ENCODE measurements around the gene MRPS10.
A peak's percentile ranks its signal among the peaks of the same experiment; 100 is the strongest.

MRPS10 gene

DNA sequence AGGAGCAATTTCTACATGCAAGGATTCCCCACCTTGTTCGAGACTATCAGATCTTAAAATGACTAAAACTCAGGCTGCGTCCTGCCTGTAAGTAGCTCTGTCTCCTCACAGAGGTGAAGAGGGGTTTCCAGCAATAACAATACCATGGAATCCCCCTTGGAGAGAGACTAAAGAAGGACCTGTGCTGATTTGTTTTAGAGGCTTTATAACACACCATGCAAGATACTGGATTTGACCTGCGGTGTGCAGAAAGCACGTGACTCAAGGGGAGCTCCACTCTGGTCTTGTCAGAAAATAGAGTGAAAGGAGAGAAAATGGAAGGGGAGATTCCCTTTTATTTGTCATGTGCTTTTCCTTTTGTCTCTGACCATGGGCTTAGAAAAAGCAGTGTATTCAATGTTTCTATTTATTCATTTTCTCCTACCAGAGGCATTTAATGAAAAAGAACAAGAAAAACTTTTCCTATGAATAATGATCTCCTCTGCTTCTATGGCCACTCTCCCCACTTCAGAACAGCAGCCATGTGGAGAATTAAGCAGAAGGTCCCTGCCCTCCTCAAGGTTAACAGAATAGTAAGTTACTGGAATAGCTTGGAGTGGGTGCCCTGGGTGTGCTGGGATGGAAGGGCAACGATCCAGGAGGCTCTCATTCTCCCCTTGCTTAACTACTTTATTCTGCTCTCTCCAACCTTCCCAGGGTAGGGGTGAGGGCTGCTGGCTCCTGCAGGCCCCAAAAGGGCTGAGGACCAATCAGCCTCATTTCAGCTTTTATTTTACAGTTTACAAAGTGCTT lies 19.2 kb upstream of the MRPS10 start:
- Histone ChIP-seq H3K9me3 (ENCODE audit: control insufficient read depth, low read length) (no peaks in the 10 kb centered on the region), H3K36me3 (ENCODE audit: control insufficient read depth, insufficient read depth, low read length, severe bottlenecking) (peaks cover 4% of the 10 kb centered on the region), H3K9ac (ENCODE audit: low read length) (no peak overlapping the region), H3K27me3 (replicated peaks; ENCODE audit: control insufficient read depth, insufficient read depth, low read length) (no peaks in the 10 kb centered on the region), H3K4me1 (ENCODE audit: control insufficient read depth, insufficient read depth, low read length) (peaks cover 32% of the 10 kb centered on the region), H3K4me3 (ENCODE audit: low read length) (no peak overlapping the region)
- no peak for DNase-seq (ENCODE audit: low read depth)

DNA sequence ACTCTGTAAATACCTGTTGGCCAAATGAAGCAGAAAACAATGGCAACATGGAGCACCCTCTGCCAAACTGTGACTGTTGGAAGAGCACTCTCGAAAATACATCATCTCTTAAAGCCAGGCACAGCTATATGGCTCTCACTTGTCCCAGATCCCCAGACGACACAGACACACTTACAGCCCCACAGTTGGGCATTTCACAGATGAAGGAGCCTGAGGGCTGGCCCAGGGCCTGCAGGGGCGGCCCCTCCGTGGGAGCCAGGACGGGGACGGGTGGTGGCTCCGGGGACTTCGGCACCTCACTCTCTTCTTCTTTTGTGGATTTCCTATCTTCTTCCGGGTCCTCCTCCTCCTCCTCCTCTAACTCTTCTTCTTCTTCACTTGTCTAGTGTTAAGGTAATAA lies 18.4 kb upstream of the MRPS10 start:
- no peak for DNase-seq (ENCODE audit: low read depth)

DNA sequence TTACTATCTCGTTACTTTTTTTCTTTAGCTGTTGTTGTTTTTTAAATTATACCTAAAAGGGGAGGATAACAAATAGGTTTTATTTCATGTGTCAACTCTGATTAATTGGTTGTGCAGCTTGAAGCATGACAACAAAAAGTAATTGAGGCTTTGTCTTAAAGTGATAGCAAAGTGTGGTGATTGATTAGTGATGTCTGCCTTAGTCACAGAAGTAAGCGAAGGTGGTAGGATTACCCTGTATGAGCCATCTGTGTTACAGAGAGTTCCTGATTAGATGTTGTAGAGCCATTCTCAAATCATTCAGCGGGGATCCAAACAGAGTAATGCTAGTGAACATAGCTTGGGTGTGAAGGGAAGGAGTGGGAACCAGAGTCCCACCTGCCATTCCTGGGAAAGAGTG lies 14.4 kb upstream of the MRPS10 start:
- H3K9ac ChIP-seq (ENCODE audit: low read length), result no peak overlapping the region
- peaks cover 4% of the 10 kb centered on the region for H3K36me3 ChIP-seq (ENCODE audit: control insufficient read depth, insufficient read depth, low read length, severe bottlenecking)
- no peak overlapping the region for H3K4me3 ChIP-seq (ENCODE audit: low read length)
- no peak for DNase-seq (ENCODE audit: low read depth)
- no peaks in the 10 kb centered on the region for H3K9me3 ChIP-seq (ENCODE audit: control insufficient read depth, low read length)
- peaks cover 8% of the 10 kb centered on the region for H3K4me1 ChIP-seq (ENCODE audit: control insufficient read depth, insufficient read depth, low read length)
- H3K27me3 ChIP-seq (replicated peaks; ENCODE audit: control insufficient read depth, insufficient read depth, low read length), result no peaks in the 10 kb centered on the region

More for the DNA sequence above, 18.4 kb upstream of the MRPS10 start:
- Histone ChIP-seq H3K9me3 (ENCODE audit: control insufficient read depth, low read length) (no peaks in the 10 kb centered on the region), H3K4me1 (ENCODE audit: control insufficient read depth, insufficient read depth, low read length) (peaks cover 32% of the 10 kb centered on the region), H3K9ac (ENCODE audit: low read length) (no peak overlapping the region), H3K27me3 (replicated peaks; ENCODE audit: control insufficient read depth, insufficient read depth, low read length) (no peaks in the 10 kb centered on the region), H3K36me3 (ENCODE audit: control insufficient read depth, insufficient read depth, low read length, severe bottlenecking) (peaks cover 4% of the 10 kb centered on the region), H3K4me3 (ENCODE audit: low read length) (no peak overlapping the region)

DNA sequence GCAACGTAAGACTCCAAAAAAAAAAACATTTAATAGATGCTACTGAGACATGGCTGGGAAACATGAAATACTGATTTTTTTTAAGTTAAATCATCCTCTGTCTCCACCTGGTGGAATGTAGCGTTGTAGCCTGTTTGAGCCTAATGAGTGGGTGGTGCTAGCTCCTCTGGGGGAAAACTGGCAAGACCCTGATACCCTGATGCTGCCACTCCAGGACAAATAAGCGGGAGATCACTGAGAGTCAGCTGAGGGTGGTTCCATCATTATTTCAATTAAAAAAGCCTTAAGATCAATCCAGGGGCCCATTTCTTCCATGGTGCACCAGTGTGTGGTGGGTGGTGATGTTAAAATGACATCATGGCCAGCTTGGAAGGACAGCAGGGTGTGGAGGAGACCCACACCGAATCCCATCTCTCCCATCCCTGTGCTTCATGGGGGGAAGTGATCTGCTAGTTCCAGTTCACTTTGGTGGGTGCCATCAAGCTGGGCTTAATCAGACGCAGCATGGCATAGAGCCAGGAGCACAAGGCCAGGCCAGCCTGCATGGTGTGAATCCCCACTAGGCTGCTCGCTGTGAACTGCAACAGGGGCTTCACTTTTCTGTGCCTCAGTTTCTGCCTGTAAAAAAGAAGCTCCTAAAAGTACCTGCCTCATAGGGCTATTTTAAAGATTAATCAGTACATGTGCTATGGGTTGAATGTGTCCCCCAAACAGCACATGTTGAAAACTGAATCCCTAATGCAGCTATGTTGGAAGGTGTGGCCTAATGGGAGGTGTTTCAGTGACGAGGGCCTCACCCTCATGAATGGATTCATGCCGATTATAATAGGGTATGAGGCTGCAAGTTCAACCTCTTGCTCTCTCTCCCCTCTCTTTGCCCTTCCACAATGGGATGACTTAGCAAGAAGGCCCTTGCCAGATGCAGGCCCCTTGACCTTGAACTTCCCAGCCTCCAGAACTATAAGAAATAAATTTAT lies 13.0 kb upstream of the MRPS10 start:
- Histone ChIP-seq H3K9ac (ENCODE audit: low read length) (no peak overlapping the region), H3K4me1 (ENCODE audit: control insufficient read depth, insufficient read depth, low read length) (peaks cover 16% of the 10 kb centered on the region), H3K4me3 (ENCODE audit: low read length) (no peak overlapping the region), H3K27me3 (replicated peaks; ENCODE audit: control insufficient read depth, insufficient read depth, low read length) (no peaks in the 10 kb centered on the region), H3K36me3 (ENCODE audit: control insufficient read depth, insufficient read depth, low read length, severe bottlenecking) (peaks cover 1% of the 10 kb centered on the region), H3K9me3 (ENCODE audit: control insufficient read depth, low read length) (no peaks in the 10 kb centered on the region)
- no peak for DNase-seq (ENCODE audit: low read depth)

DNA sequence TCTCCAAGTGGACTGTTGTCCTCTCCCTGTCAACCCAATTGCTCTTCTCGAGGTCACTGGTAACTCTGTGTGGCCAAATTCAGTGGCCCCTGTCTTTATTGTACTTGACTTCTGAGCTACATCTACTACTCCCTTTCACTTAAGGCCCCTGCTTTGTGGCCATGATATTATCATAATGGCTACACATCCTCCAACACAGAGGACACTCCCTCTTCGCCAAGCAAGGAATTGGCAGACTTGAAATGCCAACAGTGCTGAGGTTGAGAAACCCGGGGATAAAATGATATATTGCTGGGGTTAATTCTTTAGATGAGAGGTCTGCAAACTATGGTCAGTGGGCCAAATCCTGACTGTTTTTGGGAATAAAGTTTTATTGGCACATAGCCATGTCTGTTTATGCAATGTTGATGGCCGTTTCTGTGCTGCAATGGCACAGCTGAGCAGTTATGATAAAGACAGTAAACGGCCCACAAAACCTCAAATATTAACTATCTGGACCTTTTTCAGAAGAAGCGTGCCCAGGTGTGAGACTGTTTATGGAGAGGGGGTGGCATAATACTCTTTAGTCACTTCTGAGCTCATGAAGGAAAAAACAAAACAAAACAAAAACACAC lies 12.0 kb upstream of the MRPS10 start:
- no peak overlapping the region for H3K9ac ChIP-seq (ENCODE audit: low read length)
- no peaks in the 10 kb centered on the region for H3K27me3 ChIP-seq (replicated peaks; ENCODE audit: control insufficient read depth, insufficient read depth, low read length)
- no peaks in the 10 kb centered on the region for H3K9me3 ChIP-seq (ENCODE audit: control insufficient read depth, low read length)
- no peak for DNase-seq (ENCODE audit: low read depth)
- peaks cover 19% of the 10 kb centered on the region for H3K4me1 ChIP-seq (ENCODE audit: control insufficient read depth, insufficient read depth, low read length)
- H3K36me3 ChIP-seq (ENCODE audit: control insufficient read depth, insufficient read depth, low read length, severe bottlenecking), result no peaks in the 10 kb centered on the region
- no peak overlapping the region for H3K4me3 ChIP-seq (ENCODE audit: low read length)

DNA sequence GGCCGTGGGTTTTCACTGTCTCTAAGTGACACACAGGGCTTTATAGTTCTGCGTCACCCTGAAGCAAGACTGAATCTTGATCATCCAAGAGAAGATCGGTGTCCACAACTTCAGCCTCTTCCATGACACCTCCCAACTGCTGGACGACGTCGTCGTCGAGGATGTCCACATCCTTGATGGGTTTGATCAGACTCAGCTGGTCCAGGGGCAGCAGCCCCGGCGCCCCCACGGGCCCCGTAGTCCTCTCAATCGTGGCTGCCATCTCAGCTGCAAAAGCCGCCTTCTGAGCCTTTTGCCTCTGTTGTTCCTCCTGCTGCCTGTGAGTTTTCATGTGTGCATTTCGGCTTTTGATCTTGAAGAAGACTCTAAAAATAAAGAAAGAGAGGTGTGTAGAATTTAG lies 10.6 kb upstream of the MRPS10 start:
- no peaks in the 10 kb centered on the region for H3K36me3 ChIP-seq (ENCODE audit: control insufficient read depth, insufficient read depth, low read length, severe bottlenecking)
- no peaks in the 10 kb centered on the region for H3K9me3 ChIP-seq (ENCODE audit: control insufficient read depth, low read length)
- DNase-seq (ENCODE audit: low read depth), result no peak

DNA sequence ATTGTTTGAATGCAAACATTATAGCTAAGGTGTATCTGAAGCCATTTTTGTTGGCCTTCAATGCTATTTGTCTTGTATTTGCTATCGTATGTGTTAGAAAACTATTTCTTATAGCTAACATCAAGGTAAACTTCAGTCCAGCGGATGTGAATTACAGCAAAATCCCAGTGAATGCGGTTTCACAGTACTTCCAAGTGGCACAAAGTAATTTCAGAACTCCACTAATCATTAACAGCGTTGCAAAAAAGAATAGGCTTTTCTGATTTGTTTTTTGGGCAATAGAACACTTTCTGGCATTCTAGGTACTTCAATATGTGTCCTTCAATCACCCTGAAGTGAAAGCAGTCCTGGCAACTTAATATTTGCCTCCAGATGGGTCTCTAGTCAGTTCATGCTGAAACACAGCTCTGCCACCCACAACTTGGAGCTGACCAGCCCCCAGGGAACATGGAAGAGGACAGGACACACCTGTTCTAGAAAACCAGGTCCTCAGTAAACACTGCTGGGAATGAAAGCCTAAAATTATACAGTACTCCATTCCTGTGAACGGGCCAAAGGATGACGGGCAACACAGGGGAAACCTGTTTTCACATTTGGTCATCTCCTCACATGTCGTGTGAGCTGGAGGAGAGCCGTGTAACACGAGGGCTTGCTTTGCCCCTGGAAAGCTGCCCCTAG lies 9.7 kb upstream of the MRPS10 start:
- H3K36me3 ChIP-seq (ENCODE audit: control insufficient read depth, insufficient read depth, low read length, severe bottlenecking), result no peaks in the 10 kb centered on the region
- H3K4me3 ChIP-seq (ENCODE audit: low read length), result no peak overlapping the region
- DNase-seq (ENCODE audit: low read depth), result no peak
- H3K27me3 ChIP-seq (replicated peaks; ENCODE audit: control insufficient read depth, insufficient read depth, low read length), result no peaks in the 10 kb centered on the region
- H3K4me1 ChIP-seq (ENCODE audit: control insufficient read depth, insufficient read depth, low read length), result peaks cover 22% of the 10 kb centered on the region
- H3K9ac ChIP-seq (ENCODE audit: low read length), result no peak overlapping the region
- no peaks in the 10 kb centered on the region for H3K9me3 ChIP-seq (ENCODE audit: control insufficient read depth, low read length)

More for the DNA sequence above, 10.6 kb upstream of the MRPS10 start:
- Histone ChIP-seq H3K9ac (ENCODE audit: low read length) (no peak overlapping the region), H3K27me3 (replicated peaks; ENCODE audit: control insufficient read depth, insufficient read depth, low read length) (no peaks in the 10 kb centered on the region), H3K4me1 (ENCODE audit: control insufficient read depth, insufficient read depth, low read length) (peaks cover 22% of the 10 kb centered on the region), H3K4me3 (ENCODE audit: low read length) (no peak overlapping the region)

DNA sequence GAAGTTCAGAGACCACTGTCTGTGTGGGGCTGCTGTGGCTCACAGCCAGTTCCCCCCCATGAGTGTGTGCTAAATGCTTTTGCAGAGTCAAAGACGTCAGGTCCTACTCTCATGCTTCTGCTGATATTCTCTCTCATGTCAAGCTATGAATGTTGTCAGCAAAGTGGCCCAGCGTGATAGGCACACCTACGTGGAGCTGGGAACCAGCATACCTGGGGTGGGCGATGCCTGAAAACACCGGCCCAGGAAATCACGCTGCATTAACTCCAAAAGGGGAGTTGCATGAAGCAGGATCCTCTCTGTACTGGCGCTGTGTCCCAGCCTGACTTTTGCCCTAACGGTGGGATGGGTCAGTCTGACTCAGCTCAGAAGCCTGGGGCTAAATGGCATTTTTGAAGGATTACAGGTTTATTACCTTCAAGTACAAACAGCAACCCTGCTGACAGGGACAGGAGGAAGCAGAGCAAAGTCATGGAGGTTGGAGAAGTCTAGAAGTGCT lies 9.0 kb upstream of the MRPS10 start:
- Histone ChIP-seq H3K4me3 (ENCODE audit: low read length) (no peak overlapping the region), H3K9ac (ENCODE audit: low read length) (peak overlapping the region; percentile 22), H3K4me1 (ENCODE audit: control insufficient read depth, insufficient read depth, low read length) (peaks cover 22% of the 10 kb centered on the region), H3K9me3 (ENCODE audit: control insufficient read depth, low read length) (no peaks in the 10 kb centered on the region), H3K27me3 (replicated peaks; ENCODE audit: control insufficient read depth, insufficient read depth, low read length) (no peaks in the 10 kb centered on the region), H3K36me3 (ENCODE audit: control insufficient read depth, insufficient read depth, low read length, severe bottlenecking) (no peaks in the 10 kb centered on the region)
- no peak for DNase-seq (ENCODE audit: low read depth)

DNA sequence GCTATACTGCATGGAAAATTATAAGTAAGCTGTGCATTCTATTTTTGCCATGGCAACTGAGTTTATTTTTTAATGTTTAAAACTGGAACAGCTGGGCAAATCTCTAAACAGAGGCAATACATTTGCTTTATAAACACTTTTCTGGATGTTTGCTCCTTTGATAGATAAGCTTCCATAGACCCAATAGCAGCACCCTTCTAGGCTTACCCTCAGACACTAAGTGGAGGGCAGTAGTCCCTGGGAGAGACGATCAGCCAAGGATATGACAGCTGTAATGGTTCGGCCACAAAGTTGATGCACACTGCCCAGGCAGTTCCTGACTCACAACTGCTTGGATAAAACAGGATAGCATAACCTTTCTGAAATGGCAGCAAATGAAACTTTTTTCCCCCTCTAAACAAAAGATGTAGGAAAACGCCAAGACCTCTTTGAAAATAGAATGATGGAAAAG lies 8.5 kb upstream of the MRPS10 start:
- H3K27me3 ChIP-seq (replicated peaks; ENCODE audit: control insufficient read depth, insufficient read depth, low read length), result no peaks in the 10 kb centered on the region
- peaks cover 22% of the 10 kb centered on the region for H3K4me1 ChIP-seq (ENCODE audit: control insufficient read depth, insufficient read depth, low read length)
- peak; percentile 48 for DNase-seq (ENCODE audit: low read depth)
- no peak overlapping the region for H3K4me3 ChIP-seq (ENCODE audit: low read length)
- no peaks in the 10 kb centered on the region for H3K36me3 ChIP-seq (ENCODE audit: control insufficient read depth, insufficient read depth, low read length, severe bottlenecking)
- H3K9ac ChIP-seq (ENCODE audit: low read length), result no peak overlapping the region
- H3K9me3 ChIP-seq (ENCODE audit: control insufficient read depth, low read length), result no peaks in the 10 kb centered on the region

DNA sequence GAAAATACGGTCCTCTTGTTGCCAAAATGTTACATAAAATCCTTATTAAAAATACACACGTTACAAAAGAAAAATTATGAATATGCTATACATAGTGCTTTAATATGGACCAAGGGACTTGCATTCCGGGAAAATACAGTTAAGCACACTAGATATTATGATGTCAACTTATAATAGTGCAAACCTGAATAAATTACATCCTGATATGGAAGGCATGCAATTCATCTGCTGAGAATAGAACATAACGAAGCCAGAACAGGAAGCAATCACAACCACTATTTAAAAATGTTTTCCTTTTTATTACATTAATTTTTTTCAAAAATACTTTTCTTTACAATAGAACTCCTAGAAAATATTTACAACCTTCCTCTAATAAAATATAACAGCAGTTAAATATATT lies 7.8 kb upstream of the MRPS10 start:
- peaks cover 22% of the 10 kb centered on the region for H3K4me1 ChIP-seq (ENCODE audit: control insufficient read depth, insufficient read depth, low read length)
- DNase-seq (ENCODE audit: low read depth), result no peak
- no peaks in the 10 kb centered on the region for H3K27me3 ChIP-seq (replicated peaks; ENCODE audit: control insufficient read depth, insufficient read depth, low read length)
- no peaks in the 10 kb centered on the region for H3K36me3 ChIP-seq (ENCODE audit: control insufficient read depth, insufficient read depth, low read length, severe bottlenecking)
- no peak overlapping the region for H3K9ac ChIP-seq (ENCODE audit: low read length)
- no peaks in the 10 kb centered on the region for H3K9me3 ChIP-seq (ENCODE audit: control insufficient read depth, low read length)
- no peak overlapping the region for H3K4me3 ChIP-seq (ENCODE audit: low read length)

Data from adipocyte (in vitro differentiated cells).